Measurements from ENCODE around the gene ADAMTSL5. TPM values are rescaled to one million over a fixed set of nuclear protein-coding genes. Genes with fewer than 3 reads are reported as not detected.
"Not testable (repeated sequence)": the region's sequence is repeated elsewhere in the genome, so short reads cannot be mapped to it uniquely, and the experiment has no call there.

ADAMTSL5 gene
- total RNA-seq, 1 donor from 2014 or later: 6.6 TPM

GRCh38 chr19:1502433-1503088, 10.3 kb downstream of the ADAMTSL5 start:
- Mint-ChIP-seq H3K9me3 (peaks cover under 1% of the 10 kb centered on the region), H3K36me3 (ENCODE audit: low read depth) (no peaks in the 10 kb centered on the region), H3K4me1 (peaks cover 2% of the 10 kb centered on the region), H3K4me3 (no peak overlapping the region), H3K27ac (no peak overlapping the region), H3K27me3 (peaks cover 10% of the 10 kb centered on the region)
- intact Hi-C loops (cut with micrococcal nuclease): no loop called here
- no peak for DNase-seq

GRCh38 chr19:1501200-1501595, 11.6 kb downstream of the ADAMTSL5 start:
- intact Hi-C loops (cut with micrococcal nuclease): no loop called here
- Mint-ChIP-seq H3K27me3 (peaks cover 10% of the 10 kb centered on the region), H3K27ac (no peak overlapping the region), H3K4me1 (peaks cover 2% of the 10 kb centered on the region), H3K9me3 (no peaks in the 10 kb centered on the region), H3K36me3 (ENCODE audit: low read depth) (no peaks in the 10 kb centered on the region), H3K4me3 (no peak overlapping the region)
- no peak for DNase-seq

DNA sequence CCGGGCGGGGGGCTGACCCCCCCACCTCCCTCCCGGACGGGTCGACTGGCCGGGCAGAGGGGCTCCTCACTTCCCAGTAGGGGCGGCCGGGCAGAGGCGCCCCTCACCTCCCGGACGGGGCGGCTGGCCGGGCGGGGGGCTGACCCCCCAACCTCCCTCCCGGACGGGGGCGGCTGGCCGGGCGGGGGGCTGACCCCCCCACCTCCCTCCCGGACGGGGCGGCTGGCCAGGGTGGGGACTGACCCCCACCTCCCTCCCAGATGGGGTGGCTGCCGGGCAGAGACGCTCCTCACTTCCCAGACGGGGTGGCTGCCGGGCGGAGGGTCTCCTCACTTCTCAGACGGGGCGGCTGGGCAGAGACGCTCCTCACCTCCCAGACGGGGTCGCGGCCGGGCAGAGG, 13.6 kb downstream of the ADAMTSL5 start:
- H3K27me3 Mint-ChIP-seq; H3K9me3 Mint-ChIP-seq; intact Hi-C loops (cut with micrococcal nuclease); H3K27ac Mint-ChIP-seq; H3K4me1 Mint-ChIP-seq; DNase-seq; H3K36me3 Mint-ChIP-seq (ENCODE audit: low read depth); H3K4me3 Mint-ChIP-seq: not testable (repeated sequence)

GRCh38 chr19:1497578-1498235, 15.1 kb downstream of the ADAMTSL5 start:
- DNase-seq: no peak
- Mint-ChIP-seq H3K36me3 (ENCODE audit: low read depth) (no peaks in the 10 kb centered on the region), H3K4me3 (no peak overlapping the region), H3K27me3 (peaks cover 3% of the 10 kb centered on the region), H3K27ac (no peak overlapping the region), H3K4me1 (peaks cover 2% of the 10 kb centered on the region), H3K9me3 (no peaks in the 10 kb centered on the region)
- intact Hi-C loops (cut with micrococcal nuclease): no loop called here

- Mint-ChIP-seq H3K4me3 (no peak overlapping the region), H3K36me3 (ENCODE audit: low read depth) (no peaks in the 10 kb centered on the region), H3K9me3 (no peaks in the 10 kb centered on the region), H3K4me1 (no peaks in the 10 kb centered on the region), H3K27me3 (peaks cover 4% of the 10 kb centered on the region), H3K27ac (no peak overlapping the region)
- intact Hi-C loops (cut with micrococcal nuclease): no loop called here
- no peak for DNase-seq
Observed at GRCh38 chr19:1496714-1497577, 15.9 kb downstream of the ADAMTSL5 start.

- Mint-ChIP-seq H3K9me3 (no peaks in the 10 kb centered on the region), H3K4me1 (no peaks in the 10 kb centered on the region), H3K36me3 (ENCODE audit: low read depth) (no peaks in the 10 kb centered on the region), H3K27ac (no peak overlapping the region), H3K27me3 (peaks cover 8% of the 10 kb centered on the region), H3K4me3 (no peak overlapping the region)
- DNase-seq: no peak
- intact Hi-C loops (cut with micrococcal nuclease): no loop called here
Observed at GRCh38 chr19:1495799-1496713, 16.8 kb downstream of the ADAMTSL5 start.

DNA sequence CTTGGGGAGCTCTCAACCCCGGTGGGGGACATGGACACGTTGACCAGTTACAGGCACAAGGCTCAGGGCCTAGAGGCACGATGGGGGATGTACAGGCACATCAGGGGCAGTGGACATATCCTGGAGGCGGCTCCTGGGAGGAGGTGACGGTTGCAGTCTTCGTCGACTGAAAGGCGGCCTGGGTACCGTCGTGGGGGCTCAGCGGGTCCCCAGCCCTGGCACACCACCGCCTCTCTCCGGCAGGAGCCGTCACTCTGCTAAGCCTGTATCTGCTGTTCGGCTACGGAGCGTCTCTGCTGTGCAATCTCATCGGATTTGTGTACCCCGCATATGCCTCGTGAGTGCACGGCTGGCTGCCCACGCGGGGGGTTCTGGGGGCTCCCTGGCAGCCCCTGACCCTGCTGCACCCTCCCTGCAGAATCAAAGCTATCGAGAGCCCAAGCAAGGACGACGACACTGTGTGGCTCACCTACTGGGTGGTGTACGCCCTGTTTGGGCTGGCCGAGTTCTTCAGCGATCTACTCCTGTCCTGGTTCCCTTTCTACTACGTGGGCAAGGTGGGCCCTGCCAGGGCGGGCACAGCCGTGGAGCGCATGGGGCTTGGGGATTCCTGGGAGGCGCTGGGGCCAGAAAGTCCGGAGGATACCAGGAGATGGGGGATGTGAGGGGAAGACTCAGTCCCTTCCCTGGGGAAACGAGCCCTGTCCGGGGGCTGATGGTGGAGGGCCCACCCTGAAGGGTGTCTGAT, 17.6 kb downstream of the ADAMTSL5 start:
- no peaks in the 10 kb centered on the region for H3K36me3 Mint-ChIP-seq (ENCODE audit: low read depth)
- H3K4me3 Mint-ChIP-seq: no peak overlapping the region
- peaks cover 8% of the 10 kb centered on the region for H3K27me3 Mint-ChIP-seq
- peaks cover 3% of the 10 kb centered on the region for H3K4me1 Mint-ChIP-seq
- no peaks in the 10 kb centered on the region for H3K9me3 Mint-ChIP-seq
- no peak overlapping the region for H3K27ac Mint-ChIP-seq
- DNase-seq: no peak
- intact Hi-C loops (cut with micrococcal nuclease): no loop called here

GRCh38 chr19:1494115-1494815, 18.6 kb downstream of the ADAMTSL5 start:
- Mint-ChIP-seq H3K9me3 (no peaks in the 10 kb centered on the region), H3K27me3 (peaks cover 8% of the 10 kb centered on the region), H3K4me1 (peaks cover 6% of the 10 kb centered on the region), H3K36me3 (ENCODE audit: low read depth) (no peaks in the 10 kb centered on the region), H3K4me3 (no peak overlapping the region), H3K27ac (no peak overlapping the region)
- intact Hi-C loops (cut with micrococcal nuclease): no loop called here
- no peak for DNase-seq

GRCh38 chr19:1492474-1493006, 20.3 kb downstream of the ADAMTSL5 start:
- no peak overlapping the region for H3K4me3 Mint-ChIP-seq

DNA sequence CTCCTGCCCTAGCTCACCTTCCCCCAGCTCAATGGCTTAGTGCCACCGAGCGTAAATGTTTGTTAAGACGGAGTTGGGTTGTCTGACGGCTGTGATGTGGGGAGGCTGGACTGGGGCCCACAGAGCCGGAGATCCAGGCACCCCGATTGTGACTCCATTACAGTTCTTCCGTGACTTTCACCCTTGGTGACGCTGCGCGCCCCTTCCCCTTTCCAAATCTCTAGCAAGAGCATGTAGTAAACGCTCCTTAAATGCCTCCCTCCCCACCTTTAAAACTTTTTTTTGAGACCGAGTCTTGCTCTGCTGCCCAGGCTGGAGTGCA, 21.0 kb downstream of the ADAMTSL5 start:
- Mint-ChIP-seq H3K36me3 (ENCODE audit: low read depth) (no peaks in the 10 kb centered on the region), H3K9me3 (no peaks in the 10 kb centered on the region)
- intact Hi-C loops (cut with micrococcal nuclease): loop anchor here (2.0 kb wide), 1 partner anchor 17 kb away; no protein-coding TSS in a partner anchor

More at GRCh38 chr19:1492474-1493006, 20.3 kb downstream of the ADAMTSL5 start:
- Mint-ChIP-seq H3K27me3 (peaks cover 8% of the 10 kb centered on the region), H3K9me3 (no peaks in the 10 kb centered on the region), H3K27ac (no peak overlapping the region), H3K4me1 (peaks cover 6% of the 10 kb centered on the region), H3K36me3 (ENCODE audit: low read depth) (no peaks in the 10 kb centered on the region)
- intact Hi-C loops (cut with micrococcal nuclease): no loop called here
- DNase-seq: no peak

DNA sequence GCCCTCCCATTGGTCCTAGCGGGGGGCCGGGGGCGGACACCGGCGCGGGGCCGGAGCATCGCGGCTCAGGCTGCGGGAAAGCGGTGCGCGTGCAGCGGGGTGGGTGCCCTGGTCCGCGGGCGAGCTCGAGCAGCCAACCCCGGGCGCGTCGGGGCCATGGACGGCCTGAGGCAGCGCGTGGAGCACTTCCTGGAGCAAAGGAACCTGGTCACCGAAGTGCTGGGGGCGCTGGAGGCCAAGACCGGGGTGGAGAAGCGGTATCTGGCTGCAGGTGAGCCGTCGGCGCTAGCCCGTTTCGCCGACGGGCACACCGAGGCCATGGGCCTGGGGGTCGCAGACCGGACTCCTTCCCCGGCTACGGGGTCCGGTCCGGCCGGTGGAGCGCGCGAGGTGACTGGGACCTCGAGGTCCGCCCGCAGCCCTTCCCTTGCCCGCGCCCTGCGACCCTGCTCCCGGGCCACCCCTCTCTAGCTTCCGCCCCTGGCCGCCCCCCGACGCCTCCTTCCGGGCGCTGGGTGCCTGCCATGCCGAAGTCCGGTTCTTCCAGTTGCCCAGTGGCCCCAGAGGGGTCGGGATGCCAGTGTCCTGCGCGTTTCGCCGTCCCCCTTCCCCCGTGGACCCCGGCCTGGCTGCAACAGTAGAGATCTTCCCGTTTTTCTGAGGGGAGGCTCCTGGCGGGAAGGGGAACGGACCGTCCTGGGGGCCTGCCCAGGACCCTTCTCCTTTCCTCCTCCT, 21.5 kb downstream of the ADAMTSL5 start, which contains the start of gene REEP6:
REEP6 (plus strand) TSS at position 68 of the 735 bp plus-strand sequence; CDS start at position 157, 89 bp downstream.
- Mint-ChIP-seq H3K4me1 (peaks cover 6% of the 10 kb centered on the region), H3K4me3 (peak within 1 kb of the TSS; percentile 90), H3K27ac (peak within 1 kb of the TSS; percentile 85), H3K9me3 (no peaks in the 10 kb centered on the region), H3K36me3 (ENCODE audit: low read depth) (no peaks in the 10 kb centered on the region), H3K27me3 (peaks cover 8% of the 10 kb centered on the region)
- no peak for DNase-seq
- intact Hi-C loops (cut with micrococcal nuclease): loop anchor here (2.0 kb wide), 1 partner anchor 18 kb away; no protein-coding TSS in a partner anchor

More for the DNA sequence above, 21.0 kb downstream of the ADAMTSL5 start:
- no peak for DNase-seq
- H3K27ac Mint-ChIP-seq: no peak overlapping the region
- peaks cover 6% of the 10 kb centered on the region for H3K4me1 Mint-ChIP-seq
- peak overlapping the region; percentile 65 for H3K4me3 Mint-ChIP-seq
- peaks cover 8% of the 10 kb centered on the region for H3K27me3 Mint-ChIP-seq

All from activated CD4-positive, alpha-beta T cell treated with anti-CD3 and anti-CD28 coated beads, Interleukin-2, amount 10 ng/mL, durations not matched to agents 24 days and 14 days (primary cell).